Measurements from ENCODE around the gene YWHAB.

The YWHAB gene

DNA sequence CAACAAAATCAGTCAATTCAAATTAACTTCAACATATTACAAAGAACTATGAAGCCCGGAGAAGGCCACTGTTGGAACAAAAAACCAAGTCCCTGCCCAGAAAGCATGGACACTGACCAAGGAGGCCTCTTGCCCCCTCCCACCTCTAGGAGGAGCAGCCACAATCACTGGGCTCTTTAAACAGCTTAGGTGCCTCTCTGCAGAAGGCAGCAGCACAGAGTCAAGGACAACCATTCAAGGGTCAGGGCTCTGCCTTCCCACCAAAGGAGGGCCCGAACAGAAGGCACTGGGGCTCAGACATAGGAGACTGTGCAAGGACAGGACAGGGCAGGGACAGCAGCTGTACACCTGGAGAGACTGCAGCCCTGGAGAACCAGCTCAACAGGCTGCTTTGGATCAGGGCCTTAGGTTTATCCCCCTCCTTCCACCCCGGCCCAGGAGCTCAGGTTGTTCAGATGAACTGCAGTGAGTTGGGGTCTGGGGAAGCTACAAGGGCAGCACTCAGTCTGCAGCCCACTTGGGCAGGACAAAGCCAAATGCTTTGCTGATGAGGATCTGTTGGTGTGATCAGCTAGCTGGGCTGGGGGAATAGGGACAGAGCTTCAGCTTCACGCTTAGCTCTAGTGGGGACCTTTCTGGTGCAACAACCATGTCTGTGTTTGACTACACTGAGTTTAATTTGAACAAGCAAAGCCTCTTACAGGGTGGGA, 56.9 kb downstream of the YWHAB start:
- H4K8ac ChIP-seq (ENCODE audit: low read length) = no peak overlapping the region
- H2AK5ac ChIP-seq (ENCODE audit: low read length, severe bottlenecking) = no peak overlapping the region
- no peak overlapping the region for H3K27ac ChIP-seq (ENCODE audit: low read length, poor library complexity, severe bottlenecking)
- peaks cover 8% of the 10 kb centered on the region for H3K4me1 ChIP-seq (ENCODE audit: control insufficient read depth, insufficient read depth, low read depth, low read length)
- no peak overlapping the region for H3K18ac ChIP-seq (ENCODE audit: low read depth in 1 of 2, low read length in 2 of 2)
- no peak for DNase-seq
- no peak overlapping the region for H2BK120ac ChIP-seq (ENCODE audit: low read depth, low read length)
- no peak overlapping the region for H3K14ac ChIP-seq (ENCODE audit: low read length in 2 of 2)
- no peak overlapping the region for H2BK5ac ChIP-seq (ENCODE audit: low read depth, low read length, poor library complexity, severe bottlenecking)
- H3K9me3 ChIP-seq (ENCODE audit: control insufficient read depth, low read length) = no peaks in the 10 kb centered on the region
- no peak overlapping the region for H3K4ac ChIP-seq (ENCODE audit: low read depth in 1 of 2, low read length in 2 of 2)
- no peak overlapping the region for H2AFZ ChIP-seq (ENCODE audit: low read depth, low read length)
- no peak overlapping the region for H4K91ac ChIP-seq (ENCODE audit: low read length)
- H3K4me3 ChIP-seq (ENCODE audit: insufficient read depth in 1 of 2, low read depth in 1 of 2, low read length in 2 of 2) = no peak overlapping the region
- no peaks in the 10 kb centered on the region for H3K27me3 ChIP-seq (ENCODE audit: control insufficient read depth in 1 of 2, insufficient read depth in 1 of 2, low read length in 2 of 2)
- WGBS = over 99% methylated on average over 4 of the region's 4 CpGs
- no peak overlapping the region for H3K9ac ChIP-seq (ENCODE audit: low read length)
- peaks cover 22% of the 10 kb centered on the region for H3K79me1 ChIP-seq (replicated peaks; ENCODE audit: low read length, poor library complexity, severe bottlenecking)
- no peak overlapping the region for H3K23ac ChIP-seq (ENCODE audit: low read length in 2 of 2)
- no peak overlapping the region for H2BK15ac ChIP-seq (ENCODE audit: low read depth, poor library complexity, severe bottlenecking)
- no peak overlapping the region for H2BK12ac ChIP-seq (ENCODE audit: low read length in 2 of 2)
- H3K4me2 ChIP-seq (ENCODE audit: low read length, poor library complexity, severe bottlenecking) = no peak overlapping the region
- peaks cover 59 to 86% of the 10 kb centered on the region in 2 experiments for H3K36me3 ChIP-seq (ENCODE audit: control insufficient read depth in 1 of 2, insufficient read depth in 2 of 2, low read depth in 1 of 2, low read length in 2 of 2)

DNA sequence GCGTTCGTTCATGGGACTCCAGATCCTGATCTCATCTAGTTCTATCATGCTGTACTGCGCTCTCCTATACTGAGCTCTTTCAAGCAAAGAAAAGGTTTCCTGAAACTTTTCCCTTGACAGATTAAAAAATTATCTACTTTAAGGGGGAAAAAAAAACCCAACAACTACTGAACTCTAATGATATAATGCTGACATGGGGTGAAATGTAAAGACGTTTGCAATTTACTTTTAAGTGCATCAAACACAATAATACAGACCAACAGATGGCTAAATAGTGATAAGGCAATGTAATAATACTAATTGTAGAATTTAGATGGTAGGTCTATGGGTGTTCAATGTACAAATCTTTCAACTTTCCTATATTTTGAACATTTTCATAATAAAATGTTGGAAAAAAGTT, 58.3 kb downstream of the YWHAB start:
- H3K4me3 ChIP-seq (ENCODE audit: insufficient read depth in 1 of 2, low read depth in 1 of 2, low read length in 2 of 2) = no peak overlapping the region
- H3K27me3 ChIP-seq (ENCODE audit: control insufficient read depth in 1 of 2, insufficient read depth in 1 of 2, low read length in 2 of 2) = no peaks in the 10 kb centered on the region
- no peak overlapping the region for H2AFZ ChIP-seq (ENCODE audit: low read depth, low read length)
- no peak overlapping the region for H3K4me2 ChIP-seq (ENCODE audit: low read length, poor library complexity, severe bottlenecking)
- no peak overlapping the region for H3K27ac ChIP-seq (ENCODE audit: low read length, poor library complexity, severe bottlenecking)
- WGBS = 100% methylated on average over 3 of the region's 4 CpGs
- H2BK12ac ChIP-seq (ENCODE audit: low read length in 2 of 2) = no peak overlapping the region
- peaks cover 6% of the 10 kb centered on the region for H3K4me1 ChIP-seq (ENCODE audit: control insufficient read depth, insufficient read depth, low read depth, low read length)
- no peak overlapping the region for H4K8ac ChIP-seq (ENCODE audit: low read length)
- H4K91ac ChIP-seq (ENCODE audit: low read length) = no peak overlapping the region
- peaks cover 27% of the 10 kb centered on the region for H3K79me1 ChIP-seq (replicated peaks; ENCODE audit: low read length, poor library complexity, severe bottlenecking)
- H3K9me3 ChIP-seq (ENCODE audit: control insufficient read depth, low read length) = no peaks in the 10 kb centered on the region
- H2BK5ac ChIP-seq (ENCODE audit: low read depth, low read length, poor library complexity, severe bottlenecking) = no peak overlapping the region
- H2AK5ac ChIP-seq (ENCODE audit: low read length, severe bottlenecking) = no peak overlapping the region
- no peak for DNase-seq
- H2BK120ac ChIP-seq (ENCODE audit: low read depth, low read length) = no peak overlapping the region
- H3K9ac ChIP-seq (ENCODE audit: low read length) = no peak overlapping the region
- no peak overlapping the region for H3K18ac ChIP-seq (ENCODE audit: low read depth in 1 of 2, low read length in 2 of 2)
- H3K23ac ChIP-seq (ENCODE audit: low read length in 2 of 2) = no peak overlapping the region
- no peak overlapping the region for H2BK15ac ChIP-seq (ENCODE audit: low read depth, poor library complexity, severe bottlenecking)
- no peak overlapping the region for H3K4ac ChIP-seq (ENCODE audit: low read depth in 1 of 2, low read length in 2 of 2)
- peaks cover 53 to 92% of the 10 kb centered on the region in 2 experiments for H3K36me3 ChIP-seq (ENCODE audit: control insufficient read depth in 1 of 2, insufficient read depth in 2 of 2, low read depth in 1 of 2, low read length in 2 of 2)
- H3K14ac ChIP-seq (ENCODE audit: low read length in 2 of 2) = no peak overlapping the region

DNA sequence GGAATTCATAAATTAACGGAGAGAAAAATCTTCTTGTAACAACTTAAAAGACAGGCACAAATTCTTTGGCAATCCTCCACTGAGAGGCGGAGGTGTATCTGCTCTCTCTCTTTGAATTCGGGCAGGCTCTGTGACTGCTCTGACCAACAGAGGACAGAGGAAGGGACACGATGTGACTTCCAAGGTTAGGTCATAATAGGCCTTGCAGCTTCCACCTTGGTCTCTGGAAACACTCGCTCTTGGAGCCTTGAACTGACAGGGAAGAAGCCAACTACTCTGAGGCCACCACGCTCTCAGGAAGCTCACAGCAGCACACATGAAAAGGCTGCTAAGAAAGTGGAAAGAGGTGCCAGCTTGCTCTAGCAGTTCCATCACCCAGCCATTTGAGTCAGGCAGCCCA, 59.8 kb downstream of the YWHAB start:
- H3K4ac ChIP-seq (ENCODE audit: low read depth in 1 of 2, low read length in 2 of 2) = no peak overlapping the region
- H3K23ac ChIP-seq (ENCODE audit: low read length in 2 of 2) = no peak overlapping the region
- no peak overlapping the region for H2AK5ac ChIP-seq (ENCODE audit: low read length, severe bottlenecking)
- H3K79me1 ChIP-seq (replicated peaks; ENCODE audit: low read length, poor library complexity, severe bottlenecking) = peaks cover 28% of the 10 kb centered on the region
- no peak overlapping the region for H3K27ac ChIP-seq (ENCODE audit: low read length, poor library complexity, severe bottlenecking)
- no peak overlapping the region for H2BK5ac ChIP-seq (ENCODE audit: low read depth, low read length, poor library complexity, severe bottlenecking)
- 98% methylated on average over 6 of the region's 6 CpGs for WGBS
- H3K4me1 ChIP-seq (ENCODE audit: control insufficient read depth, insufficient read depth, low read depth, low read length) = peaks cover 6% of the 10 kb centered on the region
- H3K9me3 ChIP-seq (ENCODE audit: control insufficient read depth, low read length) = no peaks in the 10 kb centered on the region
- no peaks in the 10 kb centered on the region for H3K27me3 ChIP-seq (ENCODE audit: control insufficient read depth in 1 of 2, insufficient read depth in 1 of 2, low read length in 2 of 2)
- no peak overlapping the region for H2BK120ac ChIP-seq (ENCODE audit: low read depth, low read length)
- H3K18ac ChIP-seq (ENCODE audit: low read depth in 1 of 2, low read length in 2 of 2) = no peak overlapping the region
- H4K91ac ChIP-seq (ENCODE audit: low read length) = no peak overlapping the region
- H2BK15ac ChIP-seq (ENCODE audit: low read depth, poor library complexity, severe bottlenecking) = no peak overlapping the region
- H3K4me2 ChIP-seq (ENCODE audit: low read length, poor library complexity, severe bottlenecking) = no peak overlapping the region
- H2AFZ ChIP-seq (ENCODE audit: low read depth, low read length) = no peak overlapping the region
- peaks cover 45 to 99% of the 10 kb centered on the region in 2 experiments for H3K36me3 ChIP-seq (ENCODE audit: control insufficient read depth in 1 of 2, insufficient read depth in 2 of 2, low read depth in 1 of 2, low read length in 2 of 2)
- H4K8ac ChIP-seq (ENCODE audit: low read length) = no peak overlapping the region
- DNase-seq = no peak
- H3K9ac ChIP-seq (ENCODE audit: low read length) = no peak overlapping the region
- no peak overlapping the region for H2BK12ac ChIP-seq (ENCODE audit: low read length in 2 of 2)
- H3K14ac ChIP-seq (ENCODE audit: low read length in 2 of 2) = no peak overlapping the region
- H3K4me3 ChIP-seq (ENCODE audit: insufficient read depth in 1 of 2, low read depth in 1 of 2, low read length in 2 of 2) = no peak overlapping the region

DNA sequence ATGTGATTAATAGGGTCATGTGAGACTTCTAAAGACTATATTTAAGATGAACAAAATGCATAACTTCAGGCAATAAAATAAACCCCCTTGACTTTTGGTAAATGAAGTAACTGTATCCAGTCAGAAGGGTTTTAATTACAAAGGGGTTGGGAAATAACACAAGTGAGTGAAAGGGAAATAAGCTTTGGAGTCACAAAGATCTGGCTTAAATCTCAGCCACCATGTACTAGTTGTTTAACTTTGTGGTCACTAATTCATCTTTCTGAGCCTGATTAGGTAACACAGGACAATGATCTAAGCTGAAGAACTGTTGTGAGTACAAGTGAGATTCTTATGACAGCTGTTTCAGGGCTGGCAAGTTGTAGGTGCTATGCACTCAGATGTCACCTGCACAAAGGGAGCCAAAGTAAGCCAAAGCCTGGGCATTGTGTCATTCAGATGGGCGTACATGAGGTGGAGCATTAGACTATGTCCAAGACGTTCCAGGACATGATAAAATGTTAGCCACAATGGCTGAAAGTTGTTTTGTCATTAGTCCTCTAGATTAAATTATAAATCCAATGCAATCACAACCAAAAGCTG, 60.9 kb downstream of the YWHAB start:
- Histone ChIP-seq H2BK12ac (ENCODE audit: low read length in 2 of 2) (no peak overlapping the region), H2BK5ac (ENCODE audit: low read depth, low read length, poor library complexity, severe bottlenecking) (no peak overlapping the region), H2AFZ (ENCODE audit: low read depth, low read length) (no peak overlapping the region), H3K4me2 (ENCODE audit: low read length, poor library complexity, severe bottlenecking) (no peak overlapping the region), H4K91ac (ENCODE audit: low read length) (no peak overlapping the region), H3K18ac (ENCODE audit: low read depth in 1 of 2, low read length in 2 of 2) (no peak overlapping the region), H3K23ac (ENCODE audit: low read length in 2 of 2) (no peak overlapping the region), H3K9me3 (ENCODE audit: control insufficient read depth, low read length) (no peaks in the 10 kb centered on the region), H2BK120ac (ENCODE audit: low read depth, low read length) (no peak overlapping the region), H3K9ac (ENCODE audit: low read length) (no peak overlapping the region), H4K8ac (ENCODE audit: low read length) (no peak overlapping the region), H3K27ac (ENCODE audit: low read length, poor library complexity, severe bottlenecking) (no peak overlapping the region), H3K79me1 (replicated peaks; ENCODE audit: low read length, poor library complexity, severe bottlenecking) (peaks cover 25% of the 10 kb centered on the region), H2AK5ac (ENCODE audit: low read length, severe bottlenecking) (no peak overlapping the region), H3K4ac (ENCODE audit: low read depth in 1 of 2, low read length in 2 of 2) (no peak overlapping the region), H3K14ac (ENCODE audit: low read length in 2 of 2) (no peak overlapping the region), H3K36me3 (ENCODE audit: control insufficient read depth in 1 of 2, insufficient read depth in 2 of 2, low read depth in 1 of 2, low read length in 2 of 2) (peaks cover 44 to 99% of the 10 kb centered on the region in 2 experiments), H3K4me3 (ENCODE audit: insufficient read depth in 1 of 2, low read depth in 1 of 2, low read length in 2 of 2) (no peak overlapping the region), H3K27me3 (ENCODE audit: control insufficient read depth in 1 of 2, insufficient read depth in 1 of 2, low read length in 2 of 2) (no peaks in the 10 kb centered on the region), H2BK15ac (ENCODE audit: low read depth, poor library complexity, severe bottlenecking) (no peak overlapping the region), H3K4me1 (ENCODE audit: control insufficient read depth, insufficient read depth, low read depth, low read length) (peaks cover 6% of the 10 kb centered on the region)
- DNase-seq = peak; percentile 25
- WGBS = 100% methylated on average over 2 of the region's 2 CpGs

Measured in mesenchymal stem cell (in vitro differentiated cells and primary cell).